ENCODE data around the gene CCDC71.

The CCDC71 gene

DNA sequence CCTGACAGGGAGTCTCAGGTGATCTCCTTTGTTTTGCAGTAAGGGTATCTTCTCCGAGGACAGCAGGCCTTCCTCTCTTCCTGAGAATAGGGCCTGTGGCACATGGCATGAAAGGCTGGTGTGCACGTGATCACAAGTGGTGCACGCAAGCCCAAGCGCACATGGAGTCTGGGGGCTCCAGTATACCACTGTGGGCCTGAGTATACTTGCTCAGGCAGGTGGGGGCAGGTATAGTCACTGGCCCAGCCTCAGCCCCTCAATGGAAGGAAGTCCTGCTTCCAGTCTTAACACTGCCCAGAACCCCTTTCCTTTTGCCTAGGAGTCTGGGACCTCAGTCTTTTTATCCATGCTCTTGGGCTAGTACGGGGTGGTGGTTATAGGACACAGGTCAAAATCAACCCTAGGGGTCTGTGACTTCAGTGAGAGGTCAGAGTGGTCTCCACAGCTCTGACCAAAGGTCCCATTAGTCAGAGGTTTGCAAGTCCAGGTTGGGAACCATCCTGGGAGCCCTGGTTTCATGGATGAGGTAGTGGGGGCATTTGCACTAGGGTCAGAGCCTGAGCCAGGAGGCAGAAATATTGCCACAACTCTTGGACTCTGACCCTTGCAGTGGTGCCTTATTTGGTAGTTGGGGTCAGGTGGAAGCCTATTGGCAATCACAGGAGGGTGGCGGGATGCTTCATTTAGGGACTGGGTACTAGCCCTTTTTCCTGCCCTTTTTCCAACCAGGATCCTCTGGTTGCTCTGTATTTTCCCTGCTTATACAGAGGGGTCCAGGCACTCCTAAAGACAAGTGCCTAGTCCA is 823 bp upstream of the CCDC71 start:
- Histone ChIP-seq H3K27ac (peak overlapping the region; percentile 83), H3K4me1 (peaks cover 10% of the 10 kb centered on the region), H3K4me3 (ENCODE audit: low read depth, low read length) (peak overlapping the region; percentile 67), H3K9ac (no peak overlapping the region), H3K9me3 (ENCODE audit: control insufficient read depth, low read length) (no peaks in the 10 kb centered on the region), H2AFZ (peak overlapping the region; percentile 99), H3K27me3 (ENCODE audit: control insufficient read depth, insufficient read depth, low read length) (no peaks in the 10 kb centered on the region), H3K36me3 (ENCODE audit: control insufficient read depth, insufficient read depth, low read length) (no peaks in the 10 kb centered on the region), H3K4me2 (ENCODE audit: low read length) (peak overlapping the region; percentile 87), H3K79me2 (peaks cover 4% of the 10 kb centered on the region)
- TF ChIP-seq, protein P1, sequence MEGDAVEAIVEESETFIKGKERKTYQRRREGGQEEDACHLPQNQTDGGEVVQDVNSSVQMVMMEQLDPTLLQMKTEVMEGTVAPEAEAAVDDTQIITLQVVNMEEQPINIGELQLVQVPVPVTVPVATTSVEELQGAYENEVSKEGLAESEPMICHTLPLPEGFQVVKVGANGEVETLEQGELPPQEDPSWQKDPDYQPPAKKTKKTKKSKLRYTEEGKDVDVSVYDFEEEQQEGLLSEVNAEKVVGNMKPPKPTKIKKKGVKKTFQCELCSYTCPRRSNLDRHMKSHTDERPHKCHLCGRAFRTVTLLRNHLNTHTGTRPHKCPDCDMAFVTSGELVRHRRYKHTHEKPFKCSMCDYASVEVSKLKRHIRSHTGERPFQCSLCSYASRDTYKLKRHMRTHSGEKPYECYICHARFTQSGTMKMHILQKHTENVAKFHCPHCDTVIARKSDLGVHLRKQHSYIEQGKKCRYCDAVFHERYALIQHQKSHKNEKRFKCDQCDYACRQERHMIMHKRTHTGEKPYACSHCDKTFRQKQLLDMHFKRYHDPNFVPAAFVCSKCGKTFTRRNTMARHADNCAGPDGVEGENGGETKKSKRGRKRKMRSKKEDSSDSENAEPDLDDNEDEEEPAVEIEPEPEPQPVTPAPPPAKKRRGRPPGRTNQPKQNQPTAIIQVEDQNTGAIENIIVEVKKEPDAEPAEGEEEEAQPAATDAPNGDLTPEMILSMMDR (IDR thresholded peaks at IDR 0.05): no peak

DNA sequence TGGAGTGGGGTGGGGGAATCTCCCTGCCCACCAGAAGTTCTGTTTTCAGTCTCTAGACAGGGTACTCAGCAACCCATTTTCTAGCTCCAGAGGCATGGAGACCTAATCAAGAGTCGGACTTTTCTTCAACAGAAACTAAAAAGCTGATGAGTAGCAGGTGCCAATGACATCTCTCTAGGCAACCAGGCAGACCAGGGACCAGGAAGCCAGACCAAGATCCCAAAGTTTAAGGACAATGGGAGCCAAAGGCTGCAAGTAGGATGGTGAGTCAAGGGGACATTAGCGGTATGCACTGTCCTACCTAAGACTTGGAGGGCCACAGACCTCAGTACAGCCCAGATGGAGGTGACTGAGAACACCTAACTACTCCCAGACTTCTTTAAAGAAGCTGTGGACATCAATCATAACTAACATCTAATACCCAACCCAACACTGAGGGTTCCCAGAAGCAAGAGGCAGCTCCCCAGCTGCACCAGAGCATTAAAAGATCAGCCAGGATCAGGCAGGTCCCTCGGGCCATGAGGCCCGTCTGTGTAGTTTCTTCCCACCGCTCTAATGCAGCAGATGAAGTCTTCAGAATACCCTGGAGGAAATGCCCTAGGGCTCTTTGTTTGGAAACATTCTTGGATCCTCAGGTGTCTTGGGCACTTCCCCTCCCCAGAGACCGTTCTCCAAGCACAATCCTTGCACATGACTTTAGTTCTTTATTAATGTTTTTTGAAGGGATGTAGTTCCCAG is 979 bp downstream of the CCDC71 start:
- Histone ChIP-seq H3K4me2 (ENCODE audit: low read length) (peak overlapping the region; percentile 89), H3K79me2 (peaks cover 4% of the 10 kb centered on the region), H2AFZ (no peak overlapping the region), H3K4me3 (ENCODE audit: low read depth, low read length) (peak overlapping the region; percentile 60), H3K27ac (peak overlapping the region; percentile 62), H3K9me3 (ENCODE audit: control insufficient read depth, low read length) (no peaks in the 10 kb centered on the region), H3K9ac (no peak overlapping the region), H3K4me1 (peaks cover 4% of the 10 kb centered on the region), H3K36me3 (ENCODE audit: control insufficient read depth, insufficient read depth, low read length) (no peaks in the 10 kb centered on the region), H3K27me3 (ENCODE audit: control insufficient read depth, insufficient read depth, low read length) (no peaks in the 10 kb centered on the region)
- TF ChIP-seq, protein P1 (IDR thresholded peaks at IDR 0.05): no peak

DNA sequence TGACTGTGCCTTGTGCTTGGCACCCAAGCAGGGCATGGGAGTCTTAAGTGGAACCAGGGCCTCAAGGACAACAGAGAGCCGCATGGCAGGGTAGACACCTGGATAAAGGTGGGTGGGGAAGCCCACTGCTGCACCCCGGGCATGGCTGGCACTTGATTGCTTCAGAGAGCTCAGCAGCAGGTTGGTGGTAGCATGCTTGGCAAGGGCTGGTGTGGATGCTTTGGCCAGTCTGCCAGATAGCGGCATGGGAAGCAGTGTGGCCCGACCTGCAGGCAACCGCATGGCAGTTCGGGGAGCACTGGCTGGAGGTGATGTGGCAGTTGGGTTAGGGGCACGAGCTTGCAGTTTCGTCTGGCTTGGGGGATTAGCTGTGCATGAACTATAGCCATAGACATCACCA is 2.5 kb downstream of the CCDC71 start:
- Histone ChIP-seq H3K4me3 (ENCODE audit: low read depth, low read length) (no peak overlapping the region), H3K36me3 (ENCODE audit: control insufficient read depth, insufficient read depth, low read length) (no peaks in the 10 kb centered on the region), H3K9ac (no peak overlapping the region), H3K27me3 (ENCODE audit: control insufficient read depth, insufficient read depth, low read length) (no peaks in the 10 kb centered on the region), H3K4me2 (ENCODE audit: low read length) (no peak overlapping the region), H3K79me2 (peaks cover 4% of the 10 kb centered on the region), H2AFZ (no peak overlapping the region), H3K27ac (no peak overlapping the region), H3K4me1 (peaks cover 4% of the 10 kb centered on the region), H3K9me3 (ENCODE audit: control insufficient read depth, low read length) (no peaks in the 10 kb centered on the region)
- TF ChIP-seq, protein P1 (IDR thresholded peaks at IDR 0.05): no peak

DNA sequence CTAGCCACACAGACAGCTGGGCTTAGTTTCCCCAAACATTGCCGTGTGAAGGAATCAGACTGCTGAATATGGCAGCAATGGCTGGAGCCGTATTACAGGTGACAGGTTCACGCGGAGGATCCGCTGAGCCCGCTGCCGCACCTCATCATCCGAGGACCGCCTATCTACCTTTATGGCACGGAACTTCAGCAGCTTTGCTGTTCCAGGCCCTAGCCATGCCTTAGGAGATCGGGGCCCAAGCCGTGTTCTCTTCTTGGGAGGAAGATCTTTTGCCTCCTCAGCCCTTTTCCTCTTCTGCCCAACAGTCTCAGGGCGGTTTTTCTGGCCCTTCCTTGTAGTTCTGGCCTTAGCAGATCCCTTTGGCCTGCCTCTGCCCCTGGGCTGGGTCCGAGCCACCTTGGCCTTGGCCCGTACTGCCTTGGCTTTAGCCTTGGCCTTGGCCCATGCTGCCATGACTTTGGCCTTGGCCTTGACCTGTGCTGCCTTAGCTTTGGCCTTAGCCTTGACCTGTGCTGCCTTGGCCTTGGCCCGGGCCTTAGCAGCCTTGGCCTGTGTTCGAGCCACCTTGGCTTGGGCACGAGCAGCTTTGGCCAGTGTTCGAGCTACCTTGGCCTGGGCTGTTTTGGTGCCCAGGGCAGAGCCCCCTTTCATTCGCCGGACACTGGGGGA is 3.2 kb downstream of the CCDC71 start:
- Histone ChIP-seq H2AFZ (no peak overlapping the region), H3K36me3 (ENCODE audit: control insufficient read depth, insufficient read depth, low read length) (no peaks in the 10 kb centered on the region), H3K27ac (no peak overlapping the region), H3K9me3 (ENCODE audit: control insufficient read depth, low read length) (no peaks in the 10 kb centered on the region), H3K27me3 (ENCODE audit: control insufficient read depth, insufficient read depth, low read length) (no peaks in the 10 kb centered on the region), H3K9ac (no peak overlapping the region), H3K4me2 (ENCODE audit: low read length) (no peak overlapping the region), H3K79me2 (peaks cover 4% of the 10 kb centered on the region), H3K4me1 (peaks cover 7% of the 10 kb centered on the region), H3K4me3 (ENCODE audit: low read depth, low read length) (no peak overlapping the region)
- TF ChIP-seq, protein P1 (IDR thresholded peaks at IDR 0.05): no peak

Measured in parathyroid adenoma (tissue), 2 donors.